Measurements from ENCODE around the gene FAM193B.

The FAM193B gene

DNA sequence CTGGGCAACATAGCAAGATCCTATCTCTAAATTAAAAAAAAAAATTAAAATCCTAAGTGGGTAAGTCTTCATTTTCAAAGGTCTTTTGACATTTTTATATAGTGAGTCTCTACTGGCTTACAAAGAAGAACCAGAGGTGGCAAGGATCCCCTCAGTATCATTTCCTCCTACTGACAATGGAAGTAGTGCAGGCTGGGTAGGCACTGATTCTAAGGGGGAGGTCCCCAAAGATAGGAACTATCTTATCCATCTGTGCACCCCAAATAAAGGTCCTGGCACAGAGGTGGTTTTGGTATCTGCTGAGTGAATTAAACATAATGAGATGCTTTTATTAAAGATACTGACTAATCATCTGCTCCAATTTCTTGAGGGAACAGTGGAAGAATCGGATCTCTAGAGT, 4.2 kb downstream of the FAM193B start:
- DNase-seq (ENCODE audit: low read depth), result no peak
- H3K4me3 ChIP-seq (ENCODE audit: control insufficient read depth, low read depth, low read length), result no peak overlapping the region
- TF ChIP-seq, protein P1, sequence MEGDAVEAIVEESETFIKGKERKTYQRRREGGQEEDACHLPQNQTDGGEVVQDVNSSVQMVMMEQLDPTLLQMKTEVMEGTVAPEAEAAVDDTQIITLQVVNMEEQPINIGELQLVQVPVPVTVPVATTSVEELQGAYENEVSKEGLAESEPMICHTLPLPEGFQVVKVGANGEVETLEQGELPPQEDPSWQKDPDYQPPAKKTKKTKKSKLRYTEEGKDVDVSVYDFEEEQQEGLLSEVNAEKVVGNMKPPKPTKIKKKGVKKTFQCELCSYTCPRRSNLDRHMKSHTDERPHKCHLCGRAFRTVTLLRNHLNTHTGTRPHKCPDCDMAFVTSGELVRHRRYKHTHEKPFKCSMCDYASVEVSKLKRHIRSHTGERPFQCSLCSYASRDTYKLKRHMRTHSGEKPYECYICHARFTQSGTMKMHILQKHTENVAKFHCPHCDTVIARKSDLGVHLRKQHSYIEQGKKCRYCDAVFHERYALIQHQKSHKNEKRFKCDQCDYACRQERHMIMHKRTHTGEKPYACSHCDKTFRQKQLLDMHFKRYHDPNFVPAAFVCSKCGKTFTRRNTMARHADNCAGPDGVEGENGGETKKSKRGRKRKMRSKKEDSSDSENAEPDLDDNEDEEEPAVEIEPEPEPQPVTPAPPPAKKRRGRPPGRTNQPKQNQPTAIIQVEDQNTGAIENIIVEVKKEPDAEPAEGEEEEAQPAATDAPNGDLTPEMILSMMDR (conservative IDR thresholded peaks at IDR 0.05; ENCODE audit: control insufficient read depth, insufficient read depth, low read depth, low read length), result no peak

DNA sequence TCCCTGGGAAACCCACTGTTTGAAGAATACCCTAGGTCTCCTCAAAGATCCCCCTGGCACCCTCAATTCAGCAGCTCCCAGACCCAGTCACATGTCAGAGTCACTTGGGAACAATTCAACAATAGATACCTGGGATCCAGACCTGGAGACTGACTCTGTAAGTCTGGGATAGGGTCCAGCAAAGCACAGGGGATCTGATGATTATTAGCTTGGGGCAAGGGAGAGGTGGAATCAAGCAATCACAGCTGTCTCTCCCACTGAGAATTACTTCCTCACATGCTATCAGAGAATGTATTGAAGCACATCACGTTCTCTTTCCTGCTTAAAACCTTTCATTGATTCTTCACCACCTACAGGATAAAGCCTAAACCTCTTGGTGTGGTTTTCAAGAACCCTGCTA, 5.9 kb downstream of the FAM193B start:
- DNase-seq (ENCODE audit: low read depth), result no peak
- no peak overlapping the region for H3K4me3 ChIP-seq (ENCODE audit: control insufficient read depth, low read depth, low read length)
- TF ChIP-seq, protein P1 (conservative IDR thresholded peaks at IDR 0.05; ENCODE audit: control insufficient read depth, insufficient read depth, low read depth, low read length), result no peak

DNA sequence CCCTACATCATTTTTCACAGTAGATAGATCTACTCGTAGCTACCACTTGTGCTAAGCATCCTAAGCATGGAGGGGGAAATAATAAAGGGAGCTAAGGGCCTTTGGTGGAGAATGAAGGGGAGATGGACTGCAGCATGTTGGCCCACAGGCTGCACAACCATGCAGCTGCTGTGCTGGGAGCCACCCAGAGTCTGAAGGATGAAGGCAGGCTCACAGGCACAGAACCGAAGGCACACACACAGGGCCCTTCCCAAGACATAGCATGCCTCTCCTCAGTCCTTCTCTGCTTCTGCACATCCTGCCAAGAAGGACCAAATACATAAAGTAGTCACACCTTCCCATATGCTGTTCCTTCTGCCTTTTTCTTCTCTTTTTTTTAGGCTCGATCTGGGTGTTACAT, 6.6 kb downstream of the FAM193B start:
- TF ChIP-seq, protein P1 (conservative IDR thresholded peaks at IDR 0.05; ENCODE audit: control insufficient read depth, insufficient read depth, low read depth, low read length), result no peak
- DNase-seq (ENCODE audit: low read depth), result no peak
- no peak overlapping the region for H3K4me3 ChIP-seq (ENCODE audit: control insufficient read depth, low read depth, low read length)

DNA sequence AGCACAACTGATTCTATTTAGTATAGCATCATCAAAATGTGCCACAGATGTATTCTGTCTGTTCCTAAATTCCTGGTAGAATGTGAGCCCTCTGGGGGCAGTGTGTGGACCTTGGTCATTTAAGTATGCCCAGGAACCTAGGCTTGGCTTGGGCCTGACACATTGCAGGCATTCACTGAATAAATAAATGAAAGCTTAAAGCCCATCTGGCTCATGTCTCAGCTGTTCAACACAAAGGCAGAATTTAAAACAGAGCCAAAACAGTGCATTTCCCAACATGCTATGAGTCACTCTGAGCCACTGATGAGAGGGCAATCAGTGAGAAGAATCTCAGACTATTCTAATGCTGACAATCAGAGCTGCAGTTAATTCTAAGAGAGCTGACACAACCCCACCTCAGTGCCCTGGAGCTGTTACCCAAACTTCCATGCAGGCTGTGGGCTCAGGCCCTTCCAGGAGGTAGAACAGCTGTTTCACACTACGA, 8.1 kb downstream of the FAM193B start:
- peak; percentile 100 for DNase-seq (ENCODE audit: low read depth)
- TF ChIP-seq, protein P1 (conservative IDR thresholded peaks at IDR 0.05; ENCODE audit: control insufficient read depth, insufficient read depth, low read depth, low read length), result no peak
- no peak overlapping the region for H3K4me3 ChIP-seq (ENCODE audit: control insufficient read depth, low read depth, low read length)

DNA sequence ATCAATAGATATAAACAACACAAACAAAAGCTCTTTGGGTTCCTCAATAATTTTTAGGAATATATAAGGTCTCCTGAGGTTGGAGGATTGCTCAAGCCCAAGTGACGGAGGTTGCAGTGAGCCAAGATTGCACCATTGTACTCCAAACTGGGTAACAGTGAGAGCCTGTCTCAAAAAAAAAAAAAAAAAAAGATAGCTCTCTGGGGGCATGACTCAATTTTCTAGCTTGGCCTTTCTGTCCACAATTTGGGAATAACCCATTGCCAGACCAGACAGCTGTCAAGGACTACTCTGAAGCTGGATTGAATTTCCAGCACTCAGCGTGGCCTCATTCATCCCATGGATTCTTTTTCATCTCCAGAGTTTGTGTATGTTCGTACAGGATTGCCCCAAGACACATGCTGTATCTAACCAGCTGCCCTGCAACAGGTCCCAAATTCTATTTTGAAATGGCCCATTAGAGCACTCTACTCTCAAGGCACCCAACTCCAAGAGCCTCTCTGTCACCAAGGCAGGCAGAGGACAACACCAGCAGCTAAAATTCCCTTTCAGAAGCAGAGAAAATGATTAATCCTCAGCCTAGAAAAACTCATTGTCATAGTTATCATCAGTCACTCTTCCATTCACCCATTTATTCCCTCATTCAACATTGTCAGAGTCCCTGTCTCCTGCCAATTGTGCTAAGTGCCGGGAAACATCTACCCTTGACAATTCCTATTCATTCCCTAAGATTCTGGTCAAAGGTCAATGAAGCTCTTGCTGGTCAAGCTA, 8.7 kb downstream of the FAM193B start:
- no peak overlapping the region for H3K4me3 ChIP-seq (ENCODE audit: control insufficient read depth, low read depth, low read length)
- TF ChIP-seq, protein P1 (conservative IDR thresholded peaks at IDR 0.05; ENCODE audit: control insufficient read depth, insufficient read depth, low read depth, low read length), result no peak
- peak; percentile 97 for DNase-seq (ENCODE audit: low read depth)

DNA sequence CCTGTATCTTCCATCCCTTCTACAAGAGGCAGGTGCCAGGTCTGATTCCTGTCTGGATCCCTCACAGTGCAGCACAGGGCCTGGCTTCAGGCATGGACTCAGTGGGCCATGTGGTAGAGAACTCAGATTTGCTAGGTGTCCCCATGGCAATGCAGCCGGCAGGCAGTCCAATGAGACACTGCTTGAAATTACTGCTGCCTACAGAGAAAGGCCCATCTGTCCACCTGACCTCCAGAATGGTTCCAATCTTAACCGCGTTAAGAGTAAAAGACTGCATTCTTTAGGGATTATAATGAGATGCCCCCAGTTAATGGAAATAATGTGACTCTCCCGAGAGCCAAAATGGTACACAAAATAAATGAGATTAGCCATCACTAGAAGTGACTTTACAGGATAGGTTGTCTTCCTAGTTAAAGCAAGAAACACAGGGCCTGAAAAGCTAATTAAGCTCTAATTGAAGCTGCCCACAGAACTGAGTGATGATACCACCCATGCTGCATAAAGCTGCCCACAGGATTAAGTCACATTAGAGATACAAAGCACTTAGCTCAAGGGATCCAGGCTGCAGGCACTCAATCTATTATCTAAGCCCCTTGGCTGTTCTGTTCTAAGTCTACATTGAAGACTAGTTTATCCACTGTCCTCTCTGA, 11.4 kb downstream of the FAM193B start:
- DNase-seq (ENCODE audit: low read depth), result no peak
- TF ChIP-seq, protein P1 (conservative IDR thresholded peaks at IDR 0.05; ENCODE audit: control insufficient read depth, insufficient read depth, low read depth, low read length), result no peak
- H3K4me3 ChIP-seq (ENCODE audit: control insufficient read depth, low read depth, low read length), result no peak overlapping the region

All from fibroblast of mammary gland (primary cell).